H1 (cell line): ENCODE data around the gene PIBF1. TPM values are rescaled to one million over a fixed set of nuclear protein-coding genes. Genes with fewer than 3 reads are reported as not detected.

Source experiments
- CTCF ChIA-PET: fragments of 300-600 bp; sonication (Branson Sonifier 250); formaldehyde crosslinking; loops from one replicate; lab custom pipeline; 2021; ENCODE audit not compliant: partially characterized antibody; lab: Charles Lee
- POLR2A ChIA-PET: fragments of 300-600 bp; sonication (Branson Sonifier 250); formaldehyde crosslinking; loops from one replicate; lab custom pipeline; 2021; ENCODE audit warnings: inconsistent platforms; ENCODE audit not compliant: partially characterized antibody; lab: Charles Lee
- DNase-seq, 2 experiments: peaks; one replicate each; pipeline versions ENCODE4 v3.0.0 to v3.0.0-alpha.2; 2010 to 2022; ENCODE audit warnings: low spot score in 2 of 2, low read depth in 1 of 2, mixed read lengths in 1 of 2
- FAIRE-seq: peaks from 2 replicates; lab custom pipeline; 2011; peaks lifted over from hg19 to GRCh38; lab: Jason Lieb, UNC
- H2AFZ ChIP-seq: 2 replicates; pipeline ENCODE4 v1.8.1; 2012; ENCODE audit warnings: low read length, inconsistent platforms
- H2AK5ac ChIP-seq: 2 replicates; pipeline ENCODE4 v1.6.1; 2013; ENCODE audit warnings: low read depth, low read length
- H2BK120ac ChIP-seq: replicated peaks from 2 replicates; pipeline ENCODE3; 2013; ENCODE audit warnings: low read depth, low read length, inconsistent platforms
- H2BK12ac ChIP-seq: 2 replicates; pipeline ENCODE4 v1.6.1; 2013; ENCODE audit warnings: low read depth, low read length
- H2BK15ac ChIP-seq: 2 replicates; pipeline ENCODE4 v1.6.1; 2013; ENCODE audit warnings: low read length
- H2BK20ac ChIP-seq: 2 replicates; pipeline ENCODE4 v1.6.1; 2013; ENCODE audit warnings: low read length
- H2BK5ac ChIP-seq: 2 replicates; pipeline ENCODE4 v1.6.1; 2013; ENCODE audit warnings: low read depth, low read length
- H3K14ac ChIP-seq: 2 replicates; pipeline ENCODE4 v1.6.1; 2013; ENCODE audit warnings: inconsistent platforms; ENCODE audit not compliant: insufficient read length
- H3K18ac ChIP-seq: 2 replicates; pipeline ENCODE4 v1.6.1; 2013; ENCODE audit warnings: low read length; ENCODE audit errors: extremely low read depth
- H3K23ac ChIP-seq: 2 replicates; pipeline ENCODE4 v1.6.1; 2013; ENCODE audit warnings: inconsistent platforms; ENCODE audit not compliant: insufficient read length
- H3K23me2 ChIP-seq: 2 replicates; pipeline ENCODE4 v1.6.1; 2013; ENCODE audit warnings: low read depth, low read length
- H3K27ac ChIP-seq: 2 replicates; pipeline ENCODE4 v1.6.1; 2011; ENCODE audit warnings: low read depth, low read length, inconsistent platforms
- H3K27me3 ChIP-seq, 4 experiments: replicated peaks in 1 of 4; 1 replicate in 1 of 4; 2 replicates in 3 of 4; pipeline versions ENCODE4 v1.6.1 to v1.8.1; 2011 to 2013; ENCODE audit warnings: low read length in 3 of 4, mild to moderate bottlenecking in 3 of 4, inconsistent platforms in 2 of 4, mixed read lengths in 2 of 4, moderate library complexity in 1 of 4; ENCODE audit not compliant: control insufficient read depth in 3 of 4, insufficient read depth in 3 of 4; ENCODE audit errors: extremely low read depth in 1 of 4
- H3K36me3 ChIP-seq, 4 experiments: 2 replicates each; pipeline versions ENCODE4 v1.6.1 to v1.8.1; 2011 to 2013; ENCODE audit warnings: mild to moderate bottlenecking in 4 of 4, low read length in 3 of 4, moderate library complexity in 2 of 4, control low read depth in 1 of 4, inconsistent platforms in 1 of 4; ENCODE audit not compliant: insufficient read depth in 4 of 4, control insufficient read depth in 2 of 4
- H3K4ac ChIP-seq: replicated peaks from 2 replicates; pipeline ENCODE3; 2013; ENCODE audit warnings: low read length, low read depth, mixed read lengths, inconsistent platforms; ENCODE audit not compliant: insufficient read length
- H3K4me1 ChIP-seq, 4 experiments: replicated peaks in 1 of 4; 1 replicate in 1 of 4; 2 replicates in 3 of 4; pipeline versions ENCODE4 v1.6.1 to v1.8.1; 2011 to 2013; ENCODE audit warnings: low read length in 3 of 4, inconsistent platforms in 2 of 4, mixed read lengths in 1 of 4; ENCODE audit not compliant: insufficient read depth in 4 of 4, control insufficient read depth in 3 of 4
- H3K4me2 ChIP-seq, 2 experiments: 2 replicates each; pipeline versions ENCODE4 v1.6.1 to v1.8.1; 2011 to 2013; ENCODE audit warnings: low read depth in 2 of 2, low read length in 2 of 2, control low read depth in 1 of 2, inconsistent platforms in 1 of 2, mild to moderate bottlenecking in 1 of 2; ENCODE audit not compliant: insufficient read depth in 1 of 2
- H3K4me3 ChIP-seq, 4 experiments: fragments of 200-600, 300-600 bp in 1 of 4; sonication (generic), shearing (Covaris generic), sonication (Bioruptor Twin) in 1 of 4; 2 replicates each; pipeline versions ENCODE4 v1.5.1 to v1.8.1; 2011 to 2016; ENCODE audit warnings: low read length in 4 of 4, low read depth in 3 of 4, control low read depth in 2 of 4, inconsistent platforms in 2 of 4, mild to moderate bottlenecking in 2 of 4, mixed read lengths in 1 of 4, moderate library complexity in 1 of 4; ENCODE audit not compliant: insufficient read depth in 2 of 4; ENCODE audit errors: extremely low read depth in 1 of 4
- H3K56ac ChIP-seq: replicated peaks from 2 replicates; pipeline ENCODE3; 2013; ENCODE audit warnings: low read depth, mild to moderate bottlenecking, mixed read lengths, low read length, inconsistent platforms; ENCODE audit not compliant: insufficient read length
- H3K79me1 ChIP-seq: 2 replicates; pipeline ENCODE4 v1.6.1; 2013; ENCODE audit warnings: low read depth, low read length, control low read depth
- H3K79me2 ChIP-seq, 2 experiments: 2 replicates each; pipeline versions ENCODE4 v1.6.1 to v1.8.1; 2012 to 2013; ENCODE audit warnings: low read length in 2 of 2, mild to moderate bottlenecking in 2 of 2, inconsistent platforms in 1 of 2; ENCODE audit not compliant: insufficient read depth in 2 of 2, control insufficient read depth in 1 of 2
- H3K9ac ChIP-seq, 4 experiments: replicated peaks in 1 of 4; 1 replicate in 1 of 4; 2 replicates in 3 of 4; pipeline versions ENCODE4 v1.6.1 to v1.8.1; 2011 to 2013; ENCODE audit warnings: low read depth in 3 of 4, low read length in 3 of 4, control low read depth in 2 of 4, mild to moderate bottlenecking in 2 of 4, moderate library complexity in 2 of 4, inconsistent platforms in 1 of 4; ENCODE audit errors: extremely low read depth in 1 of 4
- H3K9me3 ChIP-seq, 2 experiments: 2 replicates each; pipeline versions ENCODE4 v1.6.1 to v1.8.1; 2012 to 2013; ENCODE audit warnings: mild to moderate bottlenecking in 2 of 2, moderate library complexity in 2 of 2, control low read depth in 1 of 2, inconsistent platforms in 1 of 2, low read depth in 1 of 2, low read length in 1 of 2, mixed read lengths in 1 of 2; ENCODE audit not compliant: insufficient read depth in 2 of 2
- H4K20me1 ChIP-seq, 2 experiments: replicated peaks in 1 of 2; 2 replicates each; pipeline versions ENCODE3 to v1.8.1; 2011 to 2013; ENCODE audit warnings: inconsistent platforms in 2 of 2, low read length in 2 of 2, mild to moderate bottlenecking in 1 of 2; ENCODE audit not compliant: insufficient read depth in 2 of 2, control insufficient read depth in 1 of 2
- H4K5ac ChIP-seq: 2 replicates; pipeline ENCODE4 v1.6.1; 2013; ENCODE audit warnings: low read length, low read depth, mixed read lengths, inconsistent platforms; ENCODE audit not compliant: insufficient read length
- H4K8ac ChIP-seq: 2 replicates; pipeline ENCODE4 v1.8.0; 2013; ENCODE audit warnings: mild to moderate bottlenecking, moderate library complexity, low read length, inconsistent platforms; ENCODE audit not compliant: insufficient read depth; ENCODE audit errors: extremely low read depth
- H4K91ac ChIP-seq: replicated peaks from 2 replicates; pipeline ENCODE3; 2013; ENCODE audit warnings: low read length, mixed read lengths, inconsistent platforms; ENCODE audit not compliant: insufficient read length
- BACH1 ChIP-seq: IDR thresholded peaks from 2 replicates; pipeline ENCODE4 v1.6.1; 2012; ENCODE audit warnings: low read length, improper control_type of control experiment
- EP300 ChIP-seq, 2 experiments: IDR thresholded peaks; 1 replicate in 1 of 2; 2 replicates in 1 of 2; pipeline ENCODE4 v1.6.1; 2011 to 2012; ENCODE audit warnings: low read depth in 2 of 2, low read length in 2 of 2, mild to moderate bottlenecking in 2 of 2, borderline replicate concordance in 1 of 2, inconsistent platforms in 1 of 2, moderate library complexity in 1 of 2
- HDAC2 ChIP-seq, 2 experiments: fragments of 300-600 bp in 1 of 2; sonication (generic) in 1 of 2; IDR thresholded peaks; 2 replicates each; pipeline ENCODE4 v1.6.1; 2011 to 2012; ENCODE audit warnings: low read depth in 2 of 2, low read length in 2 of 2, mild to moderate bottlenecking in 2 of 2, moderate library complexity in 2 of 2, borderline replicate concordance in 1 of 2, inconsistent platforms in 1 of 2
- HDAC6 ChIP-seq: IDR thresholded peaks from one replicate; pipeline ENCODE4 v1.7.1; 2012; ENCODE audit warnings: low read depth, mild to moderate bottlenecking, inconsistent platforms, low read length, moderate library complexity
- KDM1A ChIP-seq: fragments of 200-600, 300-600 bp; sonication (generic); IDR thresholded peaks from 2 replicates; pipeline ENCODE4 v1.7.1; 2016; ENCODE audit warnings: mild to moderate bottlenecking, low read length, borderline replicate concordance
- KDM5A ChIP-seq: fragments of 200-600 bp; IDR thresholded peaks from 2 replicates; pipeline ENCODE4 v1.7.1; 2012; ENCODE audit warnings: mild to moderate bottlenecking, low read length, inconsistent platforms, mixed read lengths
- RAD21 ChIP-seq, 2 experiments: IDR thresholded peaks in 1 of 2; conservative IDR thresholded peaks in 1 of 2; 2 replicates each; pipeline ENCODE4 v1.6.1; 2011; ENCODE audit warnings: low read depth in 2 of 2, low read length in 2 of 2, improper control_type of control experiment in 1 of 2, inconsistent platforms in 1 of 2, mild to moderate bottlenecking in 1 of 2, moderate library complexity in 1 of 2
- SAP30 ChIP-seq: fragments of 300-600 bp; sonication (generic); IDR thresholded peaks from 2 replicates; pipeline ENCODE4 v1.7.1; 2012; ENCODE audit warnings: low read length, moderate library complexity, mild to moderate bottlenecking, inconsistent platforms; ENCODE audit not compliant: insufficient read depth, insufficient replicate concordance
- SUZ12 ChIP-seq: fragments of 200-600 bp; sonication (generic); IDR thresholded peaks from 2 replicates; pipeline ENCODE4 v1.6.1; 2012; ENCODE audit warnings: mild to moderate bottlenecking, inconsistent platforms, low read length, moderate library complexity, mixed read lengths
- ZNF274 ChIP-seq: IDR thresholded peaks from 2 replicates; pipeline ENCODE4 v1.7.0; 2012; ENCODE audit warnings: low read length, borderline replicate concordance; ENCODE audit errors: extremely low read depth
- WGBS, 2 experiments: shearing (Covaris generic) in 1 of 2; methylation state at CpG; one replicate each; pipeline versions ENCODE4 v1.1.6 to v1.1.7; 2013 to 2015; ENCODE audit warnings: low lambda C conversion rate in 2 of 2, mixed read lengths in 2 of 2, inconsistent platforms in 1 of 2, low coverage in 1 of 2, missing lambda C conversion rate in 1 of 2; ENCODE audit not compliant: insufficient replicate concordance in 2 of 2, insufficient coverage in 1 of 2, insufficient read length in 1 of 2; ENCODE audit errors: extremely low coverage in 1 of 2, missing lambda C conversion rate in 1 of 2; 5-methylcytosine and 5-hydroxymethylcytosine counted together
- polyA plus RNA-seq, 7 experiments: library from polyadenylated mRNA; depleted of rRNA in 3 of 7; stranded (reverse) in 5 of 7; unstranded in 2 of 7; fragments of >200 nt in 5 of 7; fragments of 200-250 nt in 2 of 7; gene quantifications; 1 replicate in 5 of 7; 2 replicates in 1 of 7; 4 replicates in 1 of 7; pipeline versions ENCODE4 v1.2.1 to v1.2.3, GENCODE V29; 2011 to 2013; ENCODE audit warnings: missing spikeins in 2 of 7, mixed read lengths in 2 of 7
- total RNA-seq: library from RNA; stranded (reverse); fragmentation: NEBNext Ultra II Directional; extraction: Animal tissue kit (Norgen Biotek cat#: 25700); gene quantifications from 2 replicates; pipeline ENCODE4 v1.2.1, GENCODE V29; 2021
- TF ChIP-seq, protein P1 (sequence below): IDR thresholded peaks from 2 replicates; pipeline ENCODE4 v1.6.1; 2011; ENCODE audit warnings: low read length, improper control_type of control experiment

Gene PIBF1
- total and polyA plus RNA-seq, 2 of the 8 experiments (the other 6 are each of a cell fraction or from before 2014, with no cell fraction given), result 1.1 to 13.2 TPM

DNA sequence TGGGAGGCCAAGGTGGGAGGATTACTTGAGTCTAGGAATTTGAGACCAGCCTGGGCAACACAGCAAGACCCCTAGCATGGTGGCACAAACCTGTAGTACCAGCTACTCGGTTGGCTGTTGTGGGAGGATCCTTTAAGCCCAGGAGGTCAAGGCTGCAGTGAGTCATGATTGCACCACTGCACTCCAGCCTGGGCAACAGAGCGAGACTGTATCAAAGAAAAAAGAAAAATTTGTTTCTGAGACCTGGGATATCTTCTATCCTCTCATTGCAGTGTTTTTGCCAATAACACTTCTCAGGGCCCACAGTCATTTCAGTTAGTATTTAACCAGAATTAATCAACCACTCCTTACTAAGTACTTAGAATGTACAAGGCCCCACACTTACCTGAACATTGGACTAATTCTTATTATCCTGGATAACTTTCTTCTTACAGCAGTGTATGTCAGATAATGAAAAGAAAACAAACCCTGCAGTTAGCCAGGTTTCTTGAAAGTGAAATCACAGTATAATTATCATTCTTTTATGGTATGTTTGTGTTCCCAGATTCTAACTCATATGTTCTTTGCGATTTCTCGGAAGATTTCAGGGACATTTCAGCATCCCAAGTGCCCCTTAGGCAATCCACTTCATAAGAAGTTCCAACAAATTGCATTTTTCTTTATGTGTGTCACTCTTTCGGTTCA, 201.3 kb downstream of the PIBF1 start:
- Histone ChIP-seq H3K27me3 (no peaks in the 10 kb centered on the region), H2BK20ac (no peak overlapping the region), H2AFZ (no peak overlapping the region), H3K79me2 (no peaks in the 10 kb centered on the region), H2BK5ac (no peak overlapping the region), H3K23ac (no peak overlapping the region), H3K36me3 (no peaks in the 10 kb centered on the region), H3K18ac (no peak overlapping the region), H3K23me2 (no peaks in the 10 kb centered on the region), H2BK15ac (no peak overlapping the region), H3K14ac (no peak overlapping the region), H3K9ac (no peak overlapping the region), H2BK120ac (no peak overlapping the region), H3K27ac (no peak overlapping the region), H3K9me3 (no peaks in the 10 kb centered on the region), H2AK5ac (no peak overlapping the region), H3K79me1 (no peaks in the 10 kb centered on the region), H4K20me1 (no peaks in the 10 kb centered on the region), H3K4ac (no peak overlapping the region), H4K5ac (no peak overlapping the region), H2BK12ac (no peak overlapping the region), H3K4me3 (no peak overlapping the region), H4K8ac (no peak overlapping the region), H4K91ac (no peak overlapping the region), H3K4me2 (no peak overlapping the region), H3K4me1 (no peaks in the 10 kb centered on the region; a peak in 1 of 7 replicates), H3K56ac (no peak overlapping the region)
- ChIA-PET CTCF (interaction anchor here (0.6 to 1.0 kb wide), 3 partner anchors 31 to 303 kb away, joined by 3 to 5 read pairs (median 4); no protein-coding TSS in a partner anchor), POLR2A (no interaction called here)
- WGBS, 2 experiments, result 92% methylated on average over 5 of the region's 5 CpGs; no CpG with 5 or more reads in 1 of the 2 experiments
- DNase-seq (no peak), FAIRE-seq (no peak)
- TF ChIP-seq, protein P1, sequence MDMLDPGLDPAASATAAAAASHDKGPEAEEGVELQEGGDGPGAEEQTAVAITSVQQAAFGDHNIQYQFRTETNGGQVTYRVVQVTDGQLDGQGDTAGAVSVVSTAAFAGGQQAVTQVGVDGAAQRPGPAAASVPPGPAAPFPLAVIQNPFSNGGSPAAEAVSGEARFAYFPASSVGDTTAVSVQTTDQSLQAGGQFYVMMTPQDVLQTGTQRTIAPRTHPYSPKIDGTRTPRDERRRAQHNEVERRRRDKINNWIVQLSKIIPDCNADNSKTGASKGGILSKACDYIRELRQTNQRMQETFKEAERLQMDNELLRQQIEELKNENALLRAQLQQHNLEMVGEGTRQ, result no peak
- TF ChIP-seq KDM1A (no peak), SUZ12 (no peak), KDM5A (no peak), HDAC2 (IDR thresholded peaks at IDR 0.05; ENCODE audit: borderline replicate concordance in 1 of 2, low read depth in 2 of 2, low read length in 2 of 2) (no peak), RAD21 (IDR thresholded peaks at IDR 0.05 in 1 of 2, conservative IDR thresholded peaks at IDR 0.05 in 1 of 2; ENCODE audit: low read depth in 2 of 2, low read length in 2 of 2) (no peak), HDAC6 (no peak), SAP30 (no peak), ZNF274 (no peak), EP300 (IDR thresholded peaks at IDR 0.05; ENCODE audit: borderline replicate concordance in 1 of 2, low read depth in 2 of 2, low read length in 2 of 2) (no peak), BACH1 (no peak)
